SK-N-SH treated with all-trans-retinoic acid at 6 μM for 48 hours (cell line): ENCODE data around the gene UNKL.

Experiments used
- ATAC-seq: fragments of 200-7000 bp; cut with Tn5 transposase; 3 replicates; pipeline ENCODE4 v1.9.1; 2020; ENCODE audit warnings: mild to moderate bottlenecking, moderate library complexity
- ARNTL ChIP-seq: fragments of 450-650 bp; formaldehyde crosslinking; IDR thresholded peaks from 2 replicates; pipeline ENCODE4 v1.5.0; 2020; ENCODE audit warnings: low read depth, mild to moderate bottlenecking, moderate library complexity, borderline replicate concordance
- BACH2 ChIP-seq: fragments of 250-450 bp; sonication (Bioruptor Pico); IDR thresholded peaks from 2 replicates; pipeline ENCODE4 v1.9.0; 2021; ENCODE audit warnings: mild to moderate bottlenecking, borderline replicate concordance
- CSDC2 ChIP-seq: fragments of 250-450 bp; sonication (Bioruptor Pico); IDR thresholded peaks from 2 replicates; pipeline ENCODE4 v1.5.0; 2020; ENCODE audit warnings: mild to moderate bottlenecking, moderate library complexity
- CSRNP3 ChIP-seq: fragments of 250-450 bp; sonication (Bioruptor Pico); IDR thresholded peaks from 2 replicates; pipeline ENCODE4 v1.5.1; 2021; ENCODE audit warnings: mild to moderate bottlenecking, moderate library complexity
- ESRRG ChIP-seq: fragments of 250-450 bp; sonication (Bioruptor Pico); IDR thresholded peaks from 2 replicates; pipeline ENCODE4 v1.6.1; 2021; ENCODE audit warnings: mild to moderate bottlenecking
- GLIS3 ChIP-seq: fragments of 250-450 bp; sonication (Bioruptor Pico); IDR thresholded peaks from 2 replicates; pipeline ENCODE4 v1.5.0; 2020; ENCODE audit warnings: mild to moderate bottlenecking, moderate library complexity
- ISL1 ChIP-seq: fragments of 250-450 bp; sonication (Bioruptor Pico); IDR thresholded peaks from 2 replicates; pipeline ENCODE4 v2.1.2; 2022; ENCODE audit warnings: mild to moderate bottlenecking, moderate library complexity
- OSR1 ChIP-seq: fragments of 250-450 bp; sonication (Bioruptor Pico); IDR thresholded peaks from 2 replicates; pipeline ENCODE4 v1.8.0; 2022; ENCODE audit warnings: moderate library complexity, mild to moderate bottlenecking, inconsistent platforms
- PATZ1 ChIP-seq: fragments of 250-450 bp; sonication (Bioruptor Pico); IDR thresholded peaks from 2 replicates; pipeline ENCODE4 v1.8.0; 2020; ENCODE audit warnings: mild to moderate bottlenecking, moderate library complexity, borderline replicate concordance
- POU6F1 ChIP-seq: fragments of 250-450 bp; sonication (Bioruptor Pico); IDR thresholded peaks from 2 replicates; pipeline ENCODE4 v1.8.0; 2021; ENCODE audit warnings: low read depth, mild to moderate bottlenecking, moderate library complexity, borderline replicate concordance
- PPARA ChIP-seq: fragments of 250-450 bp; sonication (Bioruptor Pico); IDR thresholded peaks from 2 replicates; pipeline ENCODE4 v1.5.0; 2020; ENCODE audit warnings: mild to moderate bottlenecking, borderline replicate concordance
- RARB ChIP-seq: fragments of 250-450 bp; sonication (Bioruptor Pico); IDR thresholded peaks from 2 replicates; pipeline ENCODE4 v1.8.0; 2021; ENCODE audit warnings: mild to moderate bottlenecking, moderate library complexity
- SNAI2 ChIP-seq: fragments of 250-450 bp; sonication (Bioruptor Pico); IDR thresholded peaks from 2 replicates; pipeline ENCODE4 v1.5.0; 2020; ENCODE audit warnings: mild to moderate bottlenecking, moderate library complexity
- TOX ChIP-seq: fragments of 250-450 bp; sonication (Bioruptor Pico); IDR thresholded peaks from 2 replicates; pipeline ENCODE4 v1.8.0; 2021; ENCODE audit warnings: mild to moderate bottlenecking, moderate library complexity, borderline replicate concordance
- TSHZ2 ChIP-seq: fragments of 250-450 bp; sonication (Bioruptor Pico); IDR thresholded peaks from 2 replicates; pipeline ENCODE4 v1.5.0; 2020; ENCODE audit warnings: mild to moderate bottlenecking, moderate library complexity
- ZC3H10 ChIP-seq: fragments of 250-450 bp; sonication (Bioruptor Pico); IDR thresholded peaks from 2 replicates; pipeline ENCODE4 v1.5.1; 2021; ENCODE audit warnings: mild to moderate bottlenecking, moderate library complexity
- ZFP3 ChIP-seq: fragments of 250-450 bp; sonication (Bioruptor Pico); IDR thresholded peaks from 2 replicates; pipeline ENCODE4 v1.5.0; 2020; ENCODE audit warnings: mild to moderate bottlenecking, moderate library complexity
- ZFP30 ChIP-seq: fragments of 450-650 bp; formaldehyde crosslinking; IDR thresholded peaks from 2 replicates; pipeline ENCODE4 v1.5.0; 2022; ENCODE audit warnings: mild to moderate bottlenecking, moderate library complexity
- ZNF565 ChIP-seq: fragments of 450-650 bp; formaldehyde crosslinking; conservative IDR thresholded peaks from 2 replicates; pipeline ENCODE4 v1.5.0; 2020; ENCODE audit warnings: low read depth, mild to moderate bottlenecking, moderate library complexity
- ZNF8 ChIP-seq: fragments of 450-650 bp; formaldehyde crosslinking; IDR thresholded peaks from 2 replicates; pipeline ENCODE4 v1.5.0; 2020; ENCODE audit warnings: mild to moderate bottlenecking, moderate library complexity

The UNKL gene

GRCh38 chr16:1367486-1368174, 46.9 kb downstream of the UNKL start:
- no peak for ATAC-seq
- TF ChIP-seq ARNTL (no peak), ISL1 (CRISPR knock-in tag) (no peak), CSRNP3 (CRISPR knock-in tag) (no peak), ZFP3 (CRISPR knock-in tag) (no peak), GLIS3 (CRISPR knock-in tag) (no peak), ESRRG (CRISPR knock-in tag) (no peak)
- TF ChIP-seq, all 23 proteins: peak for 0

GRCh38 chr16:1366712-1367299, 47.7 kb downstream of the UNKL start:
- TF ChIP-seq ZFP30 (CRISPR knock-in tag) (no peak), BACH2 (CRISPR knock-in tag) (no peak), CSDC2 (CRISPR knock-in tag) (no peak), ZNF565 (no peak), ARNTL (no peak), ZNF8 (CRISPR knock-in tag) (no peak), POU6F1 (CRISPR knock-in tag) (no peak), ESRRG (CRISPR knock-in tag) (no peak), ZFP3 (CRISPR knock-in tag) (no peak), ISL1 (CRISPR knock-in tag) (no peak), OSR1 (CRISPR knock-in tag) (no peak), PATZ1 (CRISPR knock-in tag) (no peak)

GRCh38 chr16:1366060-1366711, 48.3 kb downstream of the UNKL start:
- no peak; the same call in 2 of the 3 replicates for ATAC-seq
- TF ChIP-seq SNAI2 = no peak
- no peak for TF ChIP-seq PATZ1 (CRISPR knock-in tag)
- no peak for TF ChIP-seq ZNF565
- TF ChIP-seq, all 23 proteins: peak for 0

More at GRCh38 chr16:1366712-1367299, 47.7 kb downstream of the UNKL start:
- ATAC-seq = no peak

- no peak for TF ChIP-seq TSHZ2 (CRISPR knock-in tag)
- TF ChIP-seq ZC3H10 (CRISPR knock-in tag) = no peak
- TF ChIP-seq TOX (CRISPR knock-in tag) = no peak
- TF ChIP-seq PPARA (CRISPR knock-in tag) = no peak
- no peak for TF ChIP-seq POU6F1 (CRISPR knock-in tag)
- TF ChIP-seq PATZ1 (CRISPR knock-in tag) = no peak
- TF ChIP-seq BACH2 (CRISPR knock-in tag) = no peak
- TF ChIP-seq RARB = no peak
- no peak for TF ChIP-seq SNAI2
- no peak for TF ChIP-seq ZFP30 (CRISPR knock-in tag)
- TF ChIP-seq CSDC2 (CRISPR knock-in tag) = no peak
- no peak for TF ChIP-seq ZNF8 (CRISPR knock-in tag)
- TF ChIP-seq OSR1 (CRISPR knock-in tag) = no peak
- TF ChIP-seq ISL1 (CRISPR knock-in tag) = no peak
- ATAC-seq = no peak
Measured at GRCh38 chr16:1364510-1364909, 50.0 kb downstream of the UNKL start.
